Central memory CD4-positive, alpha-beta T cell (primary cell): ENCODE results near the gene ZGLP1.
"Not testable (repeated sequence)": the region's sequence is repeated elsewhere in the genome, so short reads cannot be mapped to it uniquely, and the experiment has no call there.

Source experiments
- DNase-seq: peaks from one replicate; pipeline ENCODE4 v3.0.0; 2022

The ZGLP1 gene

DNA sequence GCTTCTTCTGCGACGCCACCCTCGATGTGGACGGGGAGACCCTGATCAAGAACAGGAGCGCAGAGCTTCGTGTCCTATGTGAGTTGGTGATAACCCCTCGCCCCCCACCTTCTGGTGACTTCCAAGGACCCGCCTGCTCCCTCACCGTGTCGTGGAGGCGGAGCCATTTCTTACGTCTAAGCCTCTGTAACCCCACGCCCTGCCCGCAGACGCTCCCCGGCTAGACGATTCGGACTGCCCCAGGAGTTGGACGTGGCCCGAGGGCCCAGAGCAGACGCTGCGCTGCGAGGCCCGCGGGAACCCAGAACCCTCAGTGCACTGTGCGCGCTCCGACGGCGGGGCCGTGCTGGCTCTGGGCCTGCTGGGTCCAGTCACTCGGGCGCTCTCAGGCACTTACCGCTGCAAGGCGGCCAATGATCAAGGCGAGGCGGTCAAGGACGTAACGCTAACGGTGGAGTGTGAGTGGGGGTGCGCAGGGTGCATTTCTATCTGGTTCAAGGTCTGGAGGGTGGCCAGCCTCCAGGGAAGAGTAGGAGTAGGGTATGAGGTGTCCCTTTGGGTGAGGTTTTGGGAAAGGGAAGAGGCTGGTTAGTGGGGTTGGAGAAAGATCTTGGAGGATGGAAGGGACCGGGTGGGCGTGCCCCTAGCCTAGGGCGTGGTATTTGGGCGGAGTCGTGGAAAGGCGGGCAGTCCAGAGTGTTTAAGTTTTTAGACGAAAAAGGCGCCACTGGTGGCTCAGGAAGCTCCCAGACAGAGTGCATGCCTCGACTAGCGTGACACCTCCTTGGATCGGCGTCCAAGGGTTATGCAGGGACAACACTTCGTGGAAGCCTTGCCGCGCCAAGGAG, 16.6 kb downstream of the ZGLP1 start:
- DNase-seq = no peak

DNA sequence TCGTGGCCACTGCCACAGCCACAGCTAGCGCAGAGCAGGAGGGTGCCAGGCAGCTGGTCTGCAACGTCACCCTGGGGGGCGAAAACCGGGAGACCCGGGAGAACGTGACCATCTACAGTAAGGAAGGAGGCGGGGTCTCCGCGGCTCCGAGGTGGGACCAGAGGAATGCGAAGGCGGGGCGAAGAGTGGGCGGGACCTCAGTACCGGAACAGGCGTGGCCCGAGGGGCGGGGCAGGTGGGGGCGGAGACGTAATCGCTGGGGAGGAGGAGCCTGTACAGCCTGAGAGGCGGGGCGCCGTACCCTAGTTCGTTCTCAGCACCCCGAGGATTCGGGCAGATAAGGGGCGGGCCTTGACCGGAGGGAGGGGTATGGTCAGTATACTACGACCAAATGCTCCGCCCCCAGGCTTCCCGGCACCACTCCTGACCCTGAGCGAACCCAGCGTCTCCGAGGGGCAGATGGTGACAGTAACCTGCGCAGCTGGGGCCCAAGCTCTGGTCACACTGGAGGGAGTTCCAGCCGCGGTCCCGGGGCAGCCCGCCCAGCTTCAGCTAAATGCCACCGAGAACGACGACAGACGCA, 17.3 kb downstream of the ZGLP1 start:
- peak; percentile 38 for DNase-seq

DNA sequence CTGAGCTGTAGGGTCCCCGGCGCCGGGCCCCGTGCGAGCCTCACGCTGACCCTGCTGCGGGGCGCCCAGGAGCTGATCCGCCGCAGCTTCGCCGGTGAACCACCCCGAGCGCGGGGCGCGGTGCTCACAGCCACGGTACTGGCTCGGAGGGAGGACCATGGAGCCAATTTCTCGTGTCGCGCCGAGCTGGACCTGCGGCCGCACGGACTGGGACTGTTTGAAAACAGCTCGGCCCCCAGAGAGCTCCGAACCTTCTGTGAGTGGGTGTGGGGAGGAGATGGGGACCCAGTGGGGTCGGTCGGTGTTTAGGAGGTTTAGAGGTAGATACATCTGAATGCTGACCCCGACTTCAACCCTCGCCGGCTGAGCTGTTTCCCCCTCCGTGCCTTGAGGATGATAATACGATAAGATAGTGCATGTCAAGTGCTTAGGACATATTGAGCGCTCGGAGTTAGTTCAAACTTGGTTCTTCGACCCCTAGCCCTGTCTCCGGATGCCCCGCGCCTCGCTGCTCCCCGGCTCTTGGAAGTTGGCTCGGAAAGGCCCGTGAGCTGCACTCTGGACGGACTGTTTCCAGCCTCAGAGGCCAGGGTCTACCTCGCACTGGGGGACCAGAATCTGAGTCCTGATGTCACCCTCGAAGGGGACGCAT, 17.9 kb downstream of the ZGLP1 start:
- DNase-seq = no peak

DNA sequence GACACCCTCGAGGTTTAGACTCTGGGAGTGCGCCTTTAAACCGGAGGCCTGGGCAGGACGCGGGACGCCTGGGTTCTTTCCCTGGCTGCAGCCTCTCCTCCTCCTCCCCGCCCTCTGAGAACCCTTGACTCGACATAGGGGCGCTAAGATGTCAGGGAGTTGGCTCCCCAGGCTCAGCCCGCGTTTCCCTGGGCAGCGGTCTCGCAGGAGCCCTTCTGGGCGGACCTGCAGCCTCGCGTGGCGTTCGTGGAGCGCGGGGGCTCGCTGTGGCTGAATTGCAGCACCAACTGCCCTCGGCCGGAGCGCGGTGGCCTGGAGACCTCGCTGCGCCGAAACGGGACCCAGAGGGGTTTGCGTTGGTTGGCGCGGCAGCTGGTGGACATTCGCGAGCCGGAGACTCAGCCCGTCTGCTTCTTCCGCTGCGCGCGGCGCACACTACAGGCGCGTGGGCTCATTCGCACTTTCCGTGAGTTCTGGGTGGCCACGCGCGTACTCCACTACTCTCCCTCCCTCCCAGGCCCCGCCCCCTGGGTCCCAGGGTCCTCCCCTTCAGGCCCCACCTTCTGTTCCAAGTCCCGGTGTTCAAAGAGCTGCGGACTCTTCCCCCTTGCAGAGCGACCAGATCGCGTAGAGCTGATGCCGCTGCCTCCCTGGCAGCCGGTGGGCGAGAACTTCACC, 18.6 kb downstream of the ZGLP1 start:
- DNase-seq = peak; percentile 24

- no peak for DNase-seq
Measured at GRCh38 chr19:10290357-10290875, 19.2 kb downstream of the ZGLP1 start.

DNA sequence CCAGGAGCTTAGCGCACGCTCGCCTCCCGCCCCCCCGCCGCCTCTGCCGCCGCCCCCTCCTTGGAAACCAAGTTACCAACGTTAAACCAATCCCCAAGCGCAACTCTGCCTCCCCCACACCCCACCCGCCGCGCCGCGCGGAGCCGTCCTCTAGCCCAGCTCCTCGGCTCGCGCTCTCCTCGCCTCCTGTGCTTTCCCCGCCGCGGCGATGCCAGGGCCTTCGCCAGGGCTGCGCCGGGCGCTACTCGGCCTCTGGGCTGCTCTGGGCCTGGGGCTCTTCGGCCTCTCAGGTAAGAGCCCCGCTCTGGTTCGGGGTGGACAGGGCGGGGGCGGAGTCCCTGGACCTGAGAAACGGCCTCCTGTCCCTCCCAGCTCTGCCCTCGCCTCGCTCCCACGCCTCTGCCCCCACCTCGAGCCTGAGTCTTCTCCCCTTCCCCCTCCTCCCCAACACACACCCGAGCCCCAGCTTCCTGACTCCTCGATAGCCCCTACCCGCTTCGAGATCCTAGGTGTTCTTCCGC, 19.7 kb downstream of the ZGLP1 start, which contains the start of gene ICAM5:
Gene ICAM5 (plus strand): TSS at position 117 of the 521 bp plus-strand sequence. CDS start 92 bp downstream, at position 209.
- peak; percentile 17 for DNase-seq

DNA sequence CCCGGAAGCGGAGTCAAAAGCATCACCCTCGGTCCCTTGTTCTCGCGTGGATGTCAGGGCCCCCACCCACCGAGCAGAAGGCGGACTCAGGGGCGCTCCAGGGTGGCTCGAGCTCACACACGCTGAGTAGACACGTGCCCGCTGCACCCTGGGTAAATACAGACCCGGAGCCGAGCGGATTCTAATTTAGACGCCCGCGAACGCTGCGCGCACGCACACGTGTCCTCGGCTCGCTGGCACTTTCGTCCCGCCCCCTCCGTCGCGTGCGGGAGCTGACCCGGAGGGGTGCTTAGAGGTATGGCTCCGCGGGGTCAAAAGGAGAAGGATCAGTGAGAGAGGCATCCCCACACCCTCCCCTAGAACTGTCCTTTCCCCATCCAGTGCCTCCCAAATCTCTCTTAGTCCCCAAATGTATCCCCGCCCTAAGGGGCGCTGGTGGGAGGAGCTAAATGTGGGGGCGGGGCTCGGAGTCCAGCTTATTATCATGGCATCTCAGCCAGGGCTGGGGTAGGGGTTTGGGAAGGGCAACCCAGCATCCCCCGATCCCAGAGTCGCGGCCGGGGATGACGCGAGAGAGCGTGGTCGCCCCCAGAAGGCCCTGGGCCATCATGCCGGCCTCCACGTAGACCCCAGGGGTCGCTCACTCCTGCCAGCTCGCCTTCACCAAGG, 20.3 kb downstream of the ZGLP1 start:
- peak; percentile 54 for DNase-seq

DNA sequence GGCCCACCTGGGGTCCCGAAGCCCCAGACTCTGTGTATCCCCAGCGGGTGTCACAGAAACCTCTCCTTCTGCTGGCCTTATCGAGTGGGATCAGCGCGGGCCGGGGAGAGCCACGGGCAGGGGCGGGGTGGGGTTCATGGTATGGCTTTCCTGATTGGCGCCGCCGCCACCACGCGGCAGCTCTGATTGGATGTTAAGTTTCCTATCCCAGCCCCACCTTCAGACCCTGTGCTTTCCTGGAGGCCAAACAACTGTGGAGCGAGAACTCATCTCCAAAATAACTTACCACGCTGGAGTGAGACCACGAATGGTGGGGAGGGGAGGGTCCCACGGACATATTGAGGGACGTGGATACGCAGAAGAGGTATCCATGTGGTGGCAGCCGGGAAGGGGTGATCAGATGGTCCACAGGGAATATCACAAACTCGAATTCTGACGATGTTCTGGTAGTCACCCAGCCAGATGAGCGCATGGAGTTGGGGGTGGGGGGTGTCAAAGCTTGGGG, 20.9 kb downstream of the ZGLP1 start:
- DNase-seq = no peak

DNA sequence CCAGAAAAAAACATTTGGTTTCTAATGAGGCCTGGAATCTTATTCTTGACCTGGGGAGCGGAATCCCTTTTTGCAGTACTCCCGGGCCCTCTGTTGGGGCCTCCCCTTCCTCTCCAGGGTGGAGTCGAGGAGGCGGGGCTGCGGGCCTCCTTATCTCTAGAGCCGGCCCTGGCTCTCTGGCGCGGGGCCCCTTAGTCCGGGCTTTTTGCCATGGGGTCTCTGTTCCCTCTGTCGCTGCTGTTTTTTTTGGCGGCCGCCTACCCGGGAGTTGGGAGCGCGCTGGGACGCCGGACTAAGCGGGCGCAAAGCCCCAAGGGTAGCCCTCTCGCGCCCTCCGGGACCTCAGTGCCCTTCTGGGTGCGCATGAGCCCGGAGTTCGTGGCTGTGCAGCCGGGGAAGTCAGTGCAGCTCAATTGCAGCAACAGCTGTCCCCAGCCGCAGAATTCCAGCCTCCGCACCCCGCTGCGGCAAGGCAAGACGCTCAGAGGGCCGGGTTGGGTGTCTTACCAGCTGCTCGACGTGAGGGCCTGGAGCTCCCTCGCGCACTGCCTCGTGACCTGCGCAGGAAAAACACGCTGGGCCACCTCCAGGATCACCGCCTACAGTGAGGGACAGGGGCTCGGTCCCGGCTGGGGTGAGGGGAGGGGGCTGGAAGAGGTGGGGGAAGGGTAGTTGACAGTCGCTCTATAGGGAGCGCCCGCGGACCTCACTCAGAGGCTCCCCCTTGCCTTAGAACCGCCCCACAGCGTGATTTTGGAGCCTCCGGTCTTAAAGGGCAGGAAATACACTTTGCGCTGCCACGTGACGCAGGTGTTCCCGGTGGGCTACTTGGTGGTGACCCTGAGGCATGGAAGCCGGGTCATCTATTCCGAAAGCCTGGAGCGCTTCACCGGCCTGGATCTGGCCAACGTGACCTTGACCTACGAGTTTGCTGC, 22.5 kb downstream of the ZGLP1 start, which contains the start of gene ICAM4:
Gene ICAM4 (plus strand): TSS at position 153 of the 935 bp plus-strand sequence. CDS start 58 bp downstream, at position 211.
- DNase-seq = no peak

GRCh38 chr19:10285393-10285792, 24.2 kb downstream of the ZGLP1 start:
- DNase-seq = no peak

- DNase-seq = no peak
Measured at GRCh38 chr19:10284960-10285278, 24.7 kb downstream of the ZGLP1 start.

DNA sequence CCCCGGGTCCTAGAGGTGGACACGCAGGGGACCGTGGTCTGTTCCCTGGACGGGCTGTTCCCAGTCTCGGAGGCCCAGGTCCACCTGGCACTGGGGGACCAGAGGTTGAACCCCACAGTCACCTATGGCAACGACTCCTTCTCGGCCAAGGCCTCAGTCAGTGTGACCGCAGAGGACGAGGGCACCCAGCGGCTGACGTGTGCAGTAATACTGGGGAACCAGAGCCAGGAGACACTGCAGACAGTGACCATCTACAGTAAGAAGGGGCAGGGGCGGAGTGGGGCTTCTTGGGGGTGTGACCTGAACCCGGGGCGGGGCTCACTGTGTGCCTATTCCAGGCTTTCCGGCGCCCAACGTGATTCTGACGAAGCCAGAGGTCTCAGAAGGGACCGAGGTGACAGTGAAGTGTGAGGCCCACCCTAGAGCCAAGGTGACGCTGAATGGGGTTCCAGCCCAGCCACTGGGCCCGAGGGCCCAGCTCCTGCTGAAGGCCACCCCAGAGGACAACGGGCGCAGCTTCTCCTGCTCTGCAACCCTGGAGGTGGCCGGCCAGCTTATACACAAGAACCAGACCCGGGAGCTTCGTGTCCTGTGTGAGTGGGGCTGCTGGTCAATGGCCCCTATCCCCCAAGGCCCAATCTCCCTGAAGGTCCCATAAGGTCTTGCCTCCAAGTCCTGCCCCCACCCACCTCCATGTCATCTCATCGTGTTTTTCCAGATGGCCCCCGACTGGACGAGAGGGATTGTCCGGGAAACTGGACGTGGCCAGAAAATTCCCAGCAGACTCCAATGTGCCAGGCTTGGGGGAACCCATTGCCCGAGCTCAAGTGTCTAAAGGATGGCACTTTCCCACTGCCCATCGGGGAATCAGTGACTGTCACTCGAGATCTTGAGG, 25.3 kb downstream of the ZGLP1 start:
- DNase-seq = no peak

- DNase-seq = no peak
Measured at GRCh38 chr19:10283301-10284064, 26.1 kb downstream of the ZGLP1 start.

GRCh38 chr19:10282043-10282442, 27.6 kb downstream of the ZGLP1 start:
- not testable (repeated sequence) for DNase-seq

- DNase-seq = no peak
Measured at GRCh38 chr19:10279737-10280442, 29.7 kb downstream of the ZGLP1 start.

DNA sequence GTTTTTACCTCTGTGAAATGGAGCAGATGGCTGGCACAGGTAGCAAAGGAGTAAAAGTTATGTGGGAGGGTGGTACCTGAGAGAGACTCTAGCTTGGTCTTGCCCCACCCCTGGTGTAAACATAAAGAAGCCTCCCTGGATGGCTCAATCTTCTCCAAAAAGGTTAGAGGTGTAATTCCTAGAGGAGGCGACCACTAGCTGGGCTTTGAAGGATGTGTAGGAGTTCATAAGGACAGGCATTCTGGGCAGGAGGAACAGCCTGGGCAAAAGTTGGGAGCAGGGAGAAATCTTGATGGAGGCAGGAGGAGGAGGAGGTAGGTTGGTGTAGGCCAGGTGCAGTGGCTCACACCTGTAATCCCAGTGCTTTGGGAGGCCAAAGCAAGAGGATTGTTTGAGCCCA, 30.7 kb downstream of the ZGLP1 start:
- DNase-seq = no peak

DNA sequence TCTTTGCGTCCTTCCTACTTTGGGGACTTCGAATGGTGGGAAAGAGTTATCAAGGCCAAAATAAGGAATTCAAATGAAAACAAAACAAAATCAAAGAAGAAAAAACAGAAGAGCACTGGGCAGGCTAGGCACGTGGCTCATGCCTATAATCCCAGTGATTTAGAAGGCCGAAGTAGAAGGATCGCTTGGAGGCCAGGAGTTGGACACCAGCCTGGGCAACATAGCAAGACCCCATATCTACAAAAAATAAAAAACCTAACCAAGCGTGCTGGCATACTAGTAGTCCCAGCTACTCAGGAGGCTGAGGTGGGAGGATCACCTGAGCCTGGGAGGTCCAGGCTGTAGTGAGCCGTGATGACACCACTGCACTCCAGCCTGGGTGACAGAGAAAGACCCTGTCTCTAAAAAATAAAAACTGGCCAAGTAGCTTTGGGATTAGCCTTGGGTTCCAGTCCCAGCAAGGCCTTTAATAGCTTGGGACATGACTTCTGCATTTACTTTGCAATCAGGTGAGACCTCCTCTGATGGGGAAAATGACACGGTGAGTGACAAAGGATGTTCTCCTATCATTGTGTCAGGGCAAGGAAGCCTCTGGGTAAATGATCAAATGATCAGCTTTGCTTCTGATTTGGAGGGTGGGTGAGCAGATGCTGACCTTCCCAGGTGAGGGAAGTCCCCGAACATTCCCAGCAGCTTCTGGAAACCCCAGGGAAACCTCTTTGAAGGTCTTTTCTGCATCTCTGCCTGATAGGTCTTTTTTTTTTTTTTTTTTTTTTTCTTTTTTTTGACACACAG, 31.6 kb downstream of the ZGLP1 start:
- no peak for DNase-seq
